ENCODE measurements around the gene PCK2.
"Not testable (repeated sequence)": the region's sequence is repeated elsewhere in the genome, so short reads cannot be mapped to it uniquely, and the experiment has no call there.

Gene PCK2

DNA sequence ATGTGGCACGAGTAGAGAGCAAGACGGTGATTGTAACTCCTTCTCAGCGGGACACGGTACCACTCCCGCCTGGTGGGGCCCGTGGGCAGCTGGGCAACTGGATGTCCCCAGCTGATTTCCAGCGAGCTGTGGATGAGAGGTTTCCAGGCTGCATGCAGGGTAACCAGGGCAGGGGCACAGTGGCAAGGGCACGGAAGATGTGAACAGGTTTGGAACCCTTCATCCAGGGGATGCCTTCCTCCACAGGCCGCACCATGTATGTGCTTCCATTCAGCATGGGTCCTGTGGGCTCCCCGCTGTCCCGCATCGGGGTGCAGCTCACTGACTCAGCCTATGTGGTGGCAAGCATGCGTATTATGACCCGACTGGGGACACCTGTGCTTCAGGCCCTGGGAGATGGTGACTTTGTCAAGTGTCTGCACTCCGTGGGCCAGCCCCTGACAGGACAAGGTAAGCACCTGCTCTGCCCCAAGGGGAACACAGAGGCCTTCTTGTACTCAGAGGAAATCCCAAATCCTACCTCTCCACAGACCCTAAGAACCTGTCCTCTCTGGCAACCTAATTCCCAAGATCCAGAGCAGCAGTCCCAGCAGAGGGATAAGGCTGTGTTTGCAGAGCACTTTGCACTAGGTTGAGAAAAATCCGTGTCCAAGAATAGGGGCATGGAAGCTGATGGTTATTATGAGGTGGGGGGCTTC is 4.3 kb downstream of the PCK2 start:
- DNase-seq = no peak

DNA sequence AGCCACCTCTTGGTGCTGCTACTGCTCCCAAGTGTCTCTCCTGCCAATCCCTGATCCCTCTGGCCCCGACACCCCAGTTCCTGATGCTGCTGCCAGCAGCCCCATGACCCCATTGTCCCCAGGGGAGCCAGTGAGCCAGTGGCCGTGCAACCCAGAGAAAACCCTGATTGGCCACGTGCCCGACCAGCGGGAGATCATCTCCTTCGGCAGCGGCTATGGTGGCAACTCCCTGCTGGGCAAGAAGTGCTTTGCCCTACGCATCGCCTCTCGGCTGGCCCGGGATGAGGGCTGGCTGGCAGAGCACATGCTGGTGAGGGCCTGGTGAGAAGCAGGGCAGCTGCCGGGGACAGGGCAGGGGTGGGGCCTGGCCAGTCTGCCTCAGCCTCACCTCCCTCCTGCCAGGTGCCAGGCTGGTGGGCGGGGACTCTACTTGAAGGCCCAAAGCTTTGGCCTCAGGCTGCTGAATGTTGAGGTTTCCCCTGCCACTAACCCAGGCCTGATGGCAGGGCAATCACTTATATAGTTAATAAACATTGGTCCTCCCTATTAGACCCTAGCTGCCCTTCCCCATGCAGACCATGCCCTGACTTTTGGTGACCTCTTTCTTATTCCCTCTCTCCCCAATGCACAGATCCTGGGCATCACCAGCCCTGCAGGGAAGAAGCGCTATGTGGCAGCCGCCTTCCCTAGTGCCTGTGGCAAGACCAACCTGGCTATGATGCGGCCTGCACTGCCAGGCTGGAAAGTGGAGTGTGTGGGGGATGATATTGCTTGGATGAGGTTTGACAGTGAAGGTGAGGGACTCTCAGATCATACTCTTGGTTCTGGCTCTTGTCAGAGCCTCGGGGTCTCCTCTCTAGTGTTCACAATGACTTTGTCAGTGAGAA is 5.1 kb downstream of the PCK2 start:
- no peak for DNase-seq

DNA sequence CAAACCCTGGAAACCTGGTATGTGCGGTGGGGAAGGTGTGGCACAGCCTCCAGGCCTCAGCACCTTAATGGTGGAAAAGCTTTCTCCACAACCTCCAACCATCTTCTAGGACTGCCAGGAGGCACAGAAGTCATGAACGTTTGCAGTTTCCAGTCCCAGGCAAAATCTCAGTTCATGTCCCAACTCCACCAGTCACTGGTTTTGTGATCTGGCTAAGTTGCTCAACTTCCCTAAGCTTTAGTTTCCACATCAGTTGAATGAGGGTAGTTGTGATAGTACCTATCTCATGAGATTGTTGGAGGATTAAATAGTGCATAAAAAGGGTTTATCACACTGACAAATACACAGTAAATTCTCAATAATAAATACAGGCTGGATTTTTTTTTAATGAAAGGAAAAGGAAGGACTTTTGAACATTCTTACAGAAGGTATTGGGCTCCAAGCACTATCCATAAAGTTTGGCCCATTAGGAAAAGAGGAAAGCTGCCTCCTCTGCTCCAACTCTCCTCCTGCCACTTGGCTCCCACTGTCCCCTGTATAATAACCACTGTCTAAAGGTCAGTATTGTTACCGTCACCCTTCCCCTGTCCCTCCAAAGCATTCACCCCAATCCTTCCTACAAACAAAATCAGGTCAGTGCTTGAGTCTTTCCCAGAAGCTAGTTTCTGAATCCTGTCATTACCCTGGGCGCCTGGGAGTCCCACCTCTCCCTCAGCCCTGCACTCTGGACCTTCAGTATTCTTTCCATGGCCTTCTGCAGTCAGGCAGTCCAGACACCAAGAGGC is 6.3 kb downstream of the PCK2 start:
- no peak for DNase-seq

DNA sequence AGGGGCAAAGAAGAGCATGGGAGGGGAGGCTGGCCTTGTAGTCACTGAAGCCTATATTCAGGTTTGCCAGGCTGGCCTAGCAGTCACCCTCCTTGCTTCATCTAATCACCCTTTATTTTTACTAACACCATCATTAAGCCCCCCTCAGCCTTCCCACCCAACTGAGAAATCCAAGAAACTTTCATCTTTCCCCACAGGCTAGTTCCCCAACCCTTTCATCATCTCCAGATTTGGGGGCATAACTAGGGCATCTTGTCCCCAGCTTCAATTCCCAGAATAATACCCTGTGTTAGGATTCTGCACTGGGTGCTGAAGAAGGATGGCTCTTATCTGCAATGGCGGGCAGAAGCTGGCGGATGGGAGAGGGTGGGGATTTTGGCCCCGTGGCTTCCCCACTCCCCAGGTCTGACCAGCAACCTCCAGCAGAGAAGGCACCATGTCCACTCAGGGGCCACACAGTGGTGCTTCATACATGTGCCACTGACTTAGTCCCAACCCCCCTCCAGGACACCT is 6.9 kb downstream of the PCK2 start:
- DNase-seq = no peak

DNA sequence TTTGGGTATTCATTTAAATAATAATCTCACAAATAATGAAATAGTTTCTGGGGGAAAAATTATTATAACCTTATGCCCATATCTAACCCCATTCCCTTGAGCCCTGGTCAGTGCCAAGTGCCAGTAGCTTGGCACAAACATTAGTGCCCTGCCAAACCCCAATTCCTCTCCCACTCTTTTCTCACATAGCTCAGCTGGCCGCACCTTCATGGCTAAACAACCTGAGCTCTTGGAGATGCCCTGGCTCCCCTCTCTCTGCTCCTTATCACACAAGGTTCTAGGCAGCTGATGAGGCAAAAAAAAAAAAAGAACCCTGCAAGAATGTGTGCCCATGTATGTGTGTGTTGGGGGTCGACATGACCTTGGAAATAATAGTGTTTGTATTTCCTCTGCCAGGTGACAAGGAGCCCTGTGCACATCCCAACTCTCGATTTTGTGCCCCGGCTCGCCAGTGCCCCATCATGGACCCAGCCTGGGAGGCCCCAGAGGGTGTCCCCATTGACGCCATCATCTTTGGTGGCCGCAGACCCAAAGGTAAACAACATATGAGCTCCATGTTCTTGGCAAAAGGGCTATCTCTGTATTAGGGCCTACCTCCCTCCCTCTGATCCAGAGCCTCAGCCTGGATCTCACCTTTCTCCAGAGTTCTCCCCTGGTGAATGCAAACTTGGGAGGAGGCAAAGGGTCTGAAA is 8.4 kb downstream of the PCK2 start:
- DNase-seq = no peak

DNA sequence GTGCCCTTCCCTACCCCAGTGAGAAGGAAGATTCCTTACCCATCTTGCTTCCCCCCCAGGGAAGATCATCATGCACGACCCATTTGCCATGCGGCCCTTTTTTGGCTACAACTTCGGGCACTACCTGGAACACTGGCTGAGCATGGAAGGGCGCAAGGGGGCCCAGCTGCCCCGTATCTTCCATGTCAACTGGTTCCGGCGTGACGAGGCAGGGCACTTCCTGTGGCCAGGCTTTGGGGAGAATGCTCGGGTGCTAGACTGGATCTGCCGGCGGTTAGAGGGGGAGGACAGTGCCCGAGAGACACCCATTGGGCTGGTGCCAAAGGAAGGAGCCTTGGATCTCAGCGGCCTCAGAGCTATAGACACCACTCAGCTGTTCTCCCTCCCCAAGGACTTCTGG is 9.3 kb downstream of the PCK2 start:
- no peak for DNase-seq

DNA sequence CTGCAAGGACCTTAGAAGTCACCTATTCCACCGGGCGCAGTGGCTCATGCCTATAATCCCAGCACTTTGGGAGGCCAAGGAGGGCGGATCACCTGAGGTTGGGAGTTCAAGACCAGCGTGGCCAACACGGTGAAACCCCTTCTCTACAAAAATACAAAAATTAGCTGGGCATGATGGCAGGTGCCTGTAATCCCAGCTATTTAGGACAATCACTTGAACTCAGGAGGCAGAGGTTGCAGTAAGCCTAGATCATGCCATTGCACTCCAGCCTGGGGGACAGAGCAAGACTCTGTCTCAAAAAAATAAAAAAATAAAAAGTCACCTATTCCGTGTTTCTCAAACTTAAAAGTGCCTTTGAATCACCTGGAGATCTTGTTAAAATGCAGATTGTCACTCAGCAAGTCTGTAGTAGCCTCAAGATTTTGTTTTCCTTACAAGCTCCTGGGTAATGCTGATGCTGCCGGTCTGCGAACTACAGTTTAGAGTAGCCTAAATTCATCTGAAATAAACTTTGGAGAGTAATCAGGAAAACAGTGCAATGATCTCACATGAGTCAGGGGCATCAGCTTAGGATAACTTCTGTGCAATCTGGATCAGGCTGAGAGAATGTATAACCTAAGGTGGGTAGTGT is 11.6 kb downstream of the PCK2 start:
- not testable (repeated sequence) for DNase-seq

DNA sequence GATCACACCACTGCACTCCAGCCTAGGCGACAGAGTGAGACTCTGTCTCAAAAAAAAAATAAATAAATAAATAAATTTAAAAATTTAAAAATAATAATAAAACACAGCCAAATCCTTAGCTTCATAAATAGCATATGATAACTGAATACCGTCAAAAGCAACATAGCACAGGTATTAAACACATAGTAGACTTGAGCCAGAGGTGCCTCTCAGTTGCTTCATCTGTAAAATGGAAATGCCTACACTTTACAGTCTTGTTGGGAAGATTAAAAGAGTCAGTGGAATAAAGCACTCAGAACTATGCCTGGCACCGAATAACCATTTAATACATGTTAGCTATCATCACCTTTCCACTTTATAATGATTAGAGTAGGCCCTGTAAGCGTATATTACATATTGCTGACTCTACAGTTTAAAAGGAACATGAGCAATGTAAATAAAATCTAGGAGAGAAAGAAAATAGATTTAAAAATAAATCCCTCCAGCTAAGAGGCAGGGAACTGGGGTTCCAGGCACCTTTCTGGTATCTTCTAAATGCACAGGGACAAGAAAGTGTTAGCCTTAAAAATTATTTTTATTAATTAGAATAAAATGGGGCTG is 12.7 kb downstream of the PCK2 start:
- DNase-seq = no peak

DNA sequence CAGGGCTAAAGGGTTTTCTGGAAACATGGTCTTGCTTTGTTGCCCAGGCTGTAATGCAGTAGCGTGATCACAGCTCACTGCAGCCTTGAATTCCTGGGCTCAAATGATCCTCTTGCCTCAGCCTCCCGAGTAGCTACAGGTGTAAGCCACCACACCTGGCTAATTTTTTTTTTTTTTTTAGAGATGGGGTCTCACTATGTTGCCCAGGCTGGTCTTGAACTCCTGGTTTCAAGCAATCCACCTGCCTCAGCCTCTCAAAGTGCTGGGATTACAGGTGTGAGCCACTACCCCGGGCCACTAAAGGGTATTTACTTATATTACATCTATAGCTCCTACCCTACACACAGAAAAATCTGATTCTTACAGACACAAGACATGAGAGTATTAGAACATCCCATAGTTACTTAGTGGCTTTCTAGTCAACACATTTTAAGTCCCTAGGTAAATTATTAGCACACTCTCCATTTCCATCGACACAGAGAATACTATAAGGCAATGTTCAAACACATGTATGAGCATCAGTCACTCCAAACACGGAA is 14.3 kb downstream of the PCK2 start:
- DNase-seq = no peak

DNA sequence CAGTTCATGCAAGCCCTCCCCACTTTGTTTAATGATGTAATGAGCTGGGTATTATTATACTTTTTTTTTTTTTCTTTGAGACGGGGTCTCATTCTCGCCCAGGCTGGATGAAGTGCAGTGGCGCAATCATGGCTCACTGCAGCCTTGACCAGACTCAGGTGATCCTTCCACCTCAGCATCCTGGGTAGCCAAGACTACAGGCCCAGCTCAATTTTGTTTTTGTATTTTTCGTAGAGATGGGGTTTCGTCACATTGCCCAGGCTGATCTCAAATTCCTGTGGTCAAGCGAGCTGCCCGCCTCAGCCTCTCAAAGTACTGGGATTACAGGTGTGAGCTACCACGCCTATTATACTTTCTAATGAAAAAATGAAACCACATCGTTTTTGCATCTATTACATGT is 15.9 kb downstream of the PCK2 start:
- DNase-seq = no peak

DNA sequence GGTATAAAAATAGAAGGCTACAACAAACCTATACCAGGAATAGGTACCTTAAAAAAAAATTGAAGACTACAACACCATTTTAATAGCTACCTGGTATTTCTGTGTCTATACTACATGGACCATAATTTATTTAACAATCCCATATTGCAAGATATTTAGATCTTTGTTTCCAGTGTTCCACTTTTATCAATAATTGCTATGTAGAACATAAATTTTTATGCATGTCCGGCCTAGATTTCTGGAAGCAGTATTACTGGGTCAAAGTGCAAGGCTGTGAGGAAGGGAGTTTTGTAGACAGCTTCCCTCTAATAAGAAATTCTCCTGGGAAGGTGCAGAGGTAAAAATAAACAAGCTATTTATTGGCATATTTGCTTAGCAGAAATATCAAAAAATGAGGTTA is 16.4 kb downstream of the PCK2 start:
- no peak for DNase-seq

DNA sequence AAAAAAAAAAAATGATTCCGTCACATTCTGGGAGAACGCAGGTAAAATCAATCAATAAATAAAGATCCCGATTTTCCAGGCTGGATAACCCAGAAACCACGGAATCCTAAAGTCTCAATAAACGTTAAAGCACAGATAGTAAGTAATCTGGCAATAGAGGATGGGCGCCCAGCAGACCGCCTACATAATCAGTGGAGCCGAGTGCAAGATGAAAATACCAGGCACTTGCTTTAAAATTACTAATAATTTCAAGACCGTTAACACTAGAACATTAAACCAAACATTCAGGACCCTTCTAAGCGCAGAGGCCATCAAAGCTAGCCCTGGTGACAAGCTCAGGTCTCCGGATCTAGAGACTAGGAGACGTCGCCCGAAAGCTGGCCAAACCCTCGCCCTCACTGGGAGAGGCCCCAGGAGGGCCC is 19.3 kb downstream of the PCK2 start:
- no peak for DNase-seq

DNA sequence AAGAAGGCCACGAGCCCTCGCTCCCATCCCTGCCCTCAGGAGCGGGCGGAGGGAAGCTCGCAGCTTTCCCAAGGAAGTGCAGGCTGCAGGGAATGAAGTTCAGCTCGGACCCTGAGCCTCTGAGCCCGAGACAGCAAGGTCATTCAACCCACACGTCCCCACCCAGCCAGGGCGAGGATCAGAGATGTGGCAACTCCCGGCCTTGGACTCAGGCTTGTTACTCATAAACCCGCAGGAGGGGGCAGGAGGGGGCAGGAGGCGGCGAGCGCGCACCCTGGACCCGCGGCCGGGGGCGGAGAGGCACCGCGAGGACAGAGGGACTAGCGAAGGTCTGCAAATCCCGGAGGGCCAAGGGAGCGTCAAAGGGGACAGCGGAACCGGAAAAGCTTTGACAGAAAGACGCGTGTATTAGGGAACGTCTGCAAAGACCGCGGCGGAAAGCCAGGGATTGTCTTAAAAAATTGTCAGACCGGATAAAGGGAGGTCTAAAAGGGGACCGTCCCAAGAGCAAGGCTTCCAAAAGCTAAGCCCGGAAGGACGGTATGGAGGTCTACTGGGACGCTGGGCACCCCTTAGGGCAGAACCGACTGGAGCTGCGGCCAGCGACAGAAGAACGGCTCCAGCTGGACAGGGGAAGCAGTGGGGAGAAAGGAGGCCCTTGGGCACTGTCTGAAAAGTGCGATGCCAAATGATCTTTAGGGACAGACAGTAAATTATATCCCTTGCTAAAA is 19.9 kb downstream of the PCK2 start:
- peak; percentile 84 for DNase-seq

DNA sequence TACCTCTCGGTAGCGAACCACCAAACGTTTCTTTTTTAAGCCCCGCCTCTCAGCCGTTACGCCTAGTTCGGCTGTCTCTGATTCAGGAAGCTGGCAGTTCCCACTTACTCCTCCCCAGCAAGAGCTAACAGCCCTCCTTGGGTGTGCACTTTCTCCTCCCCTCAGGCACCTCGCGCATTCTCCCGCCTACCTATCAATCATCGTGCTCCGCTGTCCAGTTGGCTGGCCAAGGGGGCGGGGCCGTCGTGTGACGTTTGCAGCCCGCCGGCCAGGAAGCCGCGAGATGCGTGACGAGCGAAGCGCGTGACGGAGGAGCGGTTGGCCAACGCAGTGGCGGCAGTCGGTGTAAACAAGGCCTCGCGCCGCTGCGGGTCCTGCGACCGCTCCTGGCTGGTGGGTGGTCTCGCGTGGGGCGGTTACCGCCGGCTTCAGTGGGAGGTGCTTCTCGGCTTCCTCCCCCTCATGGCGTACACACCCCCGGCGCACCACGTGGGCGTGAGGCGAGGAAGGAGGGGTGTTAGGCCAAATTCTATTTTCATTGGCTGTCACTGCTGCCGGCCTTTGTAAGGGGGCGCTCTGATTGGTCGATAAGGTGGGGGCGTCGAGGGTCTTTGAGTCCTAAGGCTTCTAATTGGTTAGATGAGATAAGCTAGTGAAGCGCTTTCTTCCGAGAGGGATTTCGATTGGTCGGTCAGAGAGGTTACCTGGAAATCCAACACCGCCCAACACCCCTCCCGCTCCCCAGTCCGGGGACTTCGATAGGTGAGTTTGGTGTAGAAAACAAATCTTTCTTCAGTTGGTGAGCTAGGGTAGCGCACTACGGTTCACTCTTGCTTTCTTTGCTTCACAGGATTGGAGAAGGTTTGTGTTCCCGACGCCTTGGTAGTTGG is 20.7 kb downstream of the PCK2 start, which contains the start of the genes DCAF11 and NRL:
DCAF11 (plus strand) TSS at position 246 of the 890 bp plus-strand sequence. CDS start 818 bp downstream, outside the sequence.
NRL (minus strand) TSS at position 418 of the 890 bp plus-strand sequence. CDS start 32,101 bp downstream, outside the sequence.
- DNase-seq = peak; percentile 100

DNA sequence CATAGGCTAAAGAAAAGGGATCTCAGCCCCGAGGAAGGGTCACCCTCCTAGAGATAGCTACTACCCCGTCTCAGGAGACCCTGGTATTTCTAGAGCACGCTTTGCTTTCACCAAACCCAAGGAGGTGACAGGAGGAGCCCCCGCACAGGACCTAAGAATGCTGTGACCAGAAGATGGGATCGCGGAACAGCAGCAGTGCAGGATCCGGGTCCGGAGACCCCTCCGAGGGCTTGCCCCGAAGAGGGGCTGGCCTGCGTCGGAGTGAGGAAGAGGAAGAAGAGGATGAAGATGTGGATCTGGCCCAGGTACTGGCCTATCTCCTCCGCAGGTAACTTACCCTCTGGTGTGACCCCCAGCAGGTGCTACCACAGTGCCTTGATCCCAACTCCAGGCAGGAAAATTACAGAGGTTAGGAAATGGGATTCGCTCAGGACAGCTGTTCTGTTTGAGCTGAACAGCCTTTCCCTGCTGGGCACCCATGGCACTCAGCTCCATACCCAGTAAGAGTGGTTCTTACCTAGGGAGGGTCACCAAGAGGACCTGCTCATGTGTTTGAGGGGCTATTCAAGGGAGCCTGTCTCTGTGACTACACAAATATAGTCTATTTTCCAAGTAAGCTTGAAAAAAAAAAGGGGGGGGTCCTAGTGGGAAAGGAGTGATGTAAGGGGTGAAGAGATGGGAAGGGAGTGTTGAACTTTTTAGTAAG is 21.5 kb downstream of the PCK2 start:
- DNase-seq = no peak

DNA sequence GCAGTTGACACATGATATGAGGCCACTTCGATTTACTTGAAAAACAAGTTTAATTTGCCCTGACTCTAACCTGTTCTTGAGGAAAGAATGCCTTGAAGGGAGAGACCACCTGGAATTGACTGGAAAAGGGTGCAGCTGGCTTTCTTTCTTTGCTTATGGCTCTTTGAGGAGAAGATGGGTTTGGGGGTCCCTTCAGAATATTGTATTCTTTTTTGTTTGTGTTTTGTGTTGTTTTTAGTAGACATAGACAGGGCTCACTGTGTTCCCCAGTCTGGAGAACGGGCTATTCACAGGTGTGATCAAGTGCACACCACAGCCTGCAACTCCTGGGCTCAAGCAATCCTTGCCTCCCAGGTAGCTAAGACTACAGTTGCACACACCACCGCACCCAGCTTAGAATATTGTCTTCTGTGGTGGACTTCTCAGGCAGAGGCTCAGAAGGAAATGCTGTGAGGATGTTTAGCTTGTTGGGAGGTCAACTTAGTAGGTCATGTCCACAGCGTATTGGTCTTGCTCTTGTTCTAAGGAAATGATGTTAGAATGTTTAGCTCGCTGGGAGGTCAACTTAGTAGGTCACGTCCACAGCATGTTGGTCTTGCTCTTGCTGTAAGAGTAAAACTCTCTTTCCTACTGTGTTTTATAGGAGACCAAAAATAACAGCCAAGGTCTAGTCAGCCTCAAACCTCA is 22.2 kb downstream of the PCK2 start:
- no peak for DNase-seq

DNA sequence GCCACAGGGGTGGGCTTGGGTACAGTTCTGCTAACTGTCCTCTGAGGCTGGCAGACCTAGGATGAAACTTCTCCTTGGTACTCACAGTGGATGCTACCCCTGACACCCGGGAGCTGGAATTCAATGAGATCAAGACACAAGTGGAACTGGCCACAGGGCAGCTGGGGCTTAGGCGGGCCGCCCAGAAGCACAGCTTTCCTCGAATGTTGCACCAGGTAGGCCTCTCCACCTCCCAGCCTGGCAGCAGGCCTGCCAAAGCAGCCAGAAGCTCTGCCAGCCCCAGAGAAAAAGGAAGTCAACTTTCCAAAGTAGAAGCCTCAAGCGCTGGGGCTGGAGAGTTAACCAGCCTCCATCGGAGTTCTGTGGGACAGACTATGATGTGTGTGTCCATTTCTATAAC is 23.1 kb downstream of the PCK2 start:
- DNase-seq = no peak

DNA sequence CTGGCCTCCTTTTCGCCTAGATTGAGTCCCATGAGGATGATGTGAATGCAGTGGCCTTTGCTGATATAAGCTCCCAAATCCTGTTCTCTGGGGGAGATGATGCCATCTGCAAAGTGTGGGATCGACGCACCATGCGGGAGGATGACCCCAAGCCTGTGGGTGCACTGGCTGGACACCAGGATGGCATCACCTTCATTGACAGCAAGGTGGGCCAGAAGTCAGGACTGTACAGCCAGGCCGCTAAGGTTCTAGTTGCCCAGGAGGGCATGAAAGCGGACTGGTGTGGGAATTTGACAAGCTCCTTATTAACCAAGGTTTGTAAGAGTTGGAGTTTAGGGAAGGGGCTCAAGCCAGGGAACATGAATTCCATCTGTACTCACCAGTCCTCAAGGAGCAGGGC is 25.6 kb downstream of the PCK2 start:
- DNase-seq = no peak

Measured in NCI-H524 treated with DMSO at 0.1 percent for 48 hours (cell line).